ENCODE data around the gene KBTBD2. TPM values are rescaled to one million over a fixed set of nuclear protein-coding genes. Genes with fewer than 3 reads are reported as not detected.
"Not testable (repeated sequence)": the region's sequence is repeated elsewhere in the genome, so short reads cannot be mapped to it uniquely, and the experiment has no call there.

KBTBD2 gene
- polyA plus RNA-seq, 2 donors = 12.1 to 12.5 TPM

DNA sequence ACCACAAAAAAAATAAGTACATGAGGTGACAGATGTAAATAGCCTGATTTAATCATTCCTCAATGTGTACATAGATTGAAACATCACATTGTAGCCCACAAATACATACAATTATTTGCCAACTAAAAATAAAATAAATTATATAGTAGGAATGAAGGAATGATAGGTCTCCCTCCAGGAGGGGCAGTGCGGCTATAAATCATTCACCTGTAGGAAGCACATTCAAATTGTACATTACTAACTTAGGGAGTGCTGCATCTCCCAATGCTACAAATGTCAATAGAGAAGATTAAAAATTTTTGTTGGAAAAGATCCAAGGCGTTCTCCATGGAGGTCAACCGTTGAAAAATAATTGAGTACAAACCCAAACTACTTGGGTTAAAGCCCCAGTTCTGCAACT lies 4.2 kb downstream of the KBTBD2 start:
- no peaks in the 10 kb centered on the region for H3K4me1 ChIP-seq (ENCODE audit: control insufficient read depth in 2 of 2, insufficient read depth in 2 of 2, low read length in 1 of 2)
- no peaks in the 10 kb centered on the region for H3K27me3 ChIP-seq (ENCODE audit: control insufficient read depth in 1 of 2, insufficient read depth in 2 of 2, low read length in 2 of 2)
- H3K4me3 ChIP-seq (ENCODE audit: low read depth in 1 of 2, low read length in 2 of 2) = no peak overlapping the region
- no peaks in the 10 kb centered on the region for H3K9me3 ChIP-seq (ENCODE audit: control insufficient read depth in 2 of 2, insufficient read depth in 1 of 2, low read depth in 1 of 2, low read length in 1 of 2)
- WGBS, 2 donors = 53 to 59% methylated on average over 3 of the region's 3 CpGs
- H3K36me3 ChIP-seq (ENCODE audit: control insufficient read depth in 2 of 2, insufficient read depth in 2 of 2, low read length in 1 of 2) = no peaks in the 10 kb centered on the region
- no peak overlapping the region for H3K27ac ChIP-seq (ENCODE audit: low read depth in 2 of 2, low read length in 1 of 2)

DNA sequence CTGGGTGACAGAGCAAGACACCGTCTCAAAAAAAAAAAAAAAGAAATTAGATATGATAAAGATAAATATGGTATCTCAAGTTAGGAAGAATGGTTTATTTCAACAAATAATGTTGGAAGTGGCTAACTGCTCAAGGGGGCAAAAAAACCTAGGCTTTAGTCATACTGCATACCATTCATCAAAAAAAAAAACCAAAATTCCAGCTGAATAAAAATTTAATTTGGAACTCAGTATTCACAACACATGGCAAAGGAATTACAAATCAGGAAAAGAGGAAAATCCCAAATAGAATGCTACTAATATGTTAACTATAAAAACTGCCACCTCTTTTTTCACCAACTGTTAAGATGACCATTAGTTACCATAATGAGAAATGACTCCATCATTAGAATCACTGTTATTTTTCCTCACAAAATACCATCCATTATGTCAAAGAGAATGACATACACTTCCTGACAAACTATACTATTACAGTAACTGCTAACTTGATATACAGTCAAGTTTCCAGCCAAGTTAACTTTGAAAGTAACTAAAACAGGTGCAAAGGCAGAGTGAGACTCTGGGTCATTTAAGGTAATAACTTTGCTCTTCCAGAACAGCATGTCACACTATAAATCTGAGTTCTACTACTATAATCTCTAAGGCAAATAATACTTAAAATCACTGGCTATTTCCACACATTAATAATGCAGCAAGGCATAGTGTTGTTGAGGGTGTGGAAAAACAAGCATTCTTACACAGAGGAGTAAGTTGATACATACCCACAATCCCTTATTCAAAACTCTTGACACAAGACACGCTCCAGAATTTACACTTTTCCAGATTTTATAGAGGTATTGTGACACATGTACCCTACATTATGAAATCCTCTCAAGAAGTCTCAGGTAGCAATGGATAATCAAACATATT lies 10.2 kb downstream of the KBTBD2 start:
- H3K27ac ChIP-seq (ENCODE audit: low read depth in 2 of 2, low read length in 1 of 2) = no peak overlapping the region

DNA sequence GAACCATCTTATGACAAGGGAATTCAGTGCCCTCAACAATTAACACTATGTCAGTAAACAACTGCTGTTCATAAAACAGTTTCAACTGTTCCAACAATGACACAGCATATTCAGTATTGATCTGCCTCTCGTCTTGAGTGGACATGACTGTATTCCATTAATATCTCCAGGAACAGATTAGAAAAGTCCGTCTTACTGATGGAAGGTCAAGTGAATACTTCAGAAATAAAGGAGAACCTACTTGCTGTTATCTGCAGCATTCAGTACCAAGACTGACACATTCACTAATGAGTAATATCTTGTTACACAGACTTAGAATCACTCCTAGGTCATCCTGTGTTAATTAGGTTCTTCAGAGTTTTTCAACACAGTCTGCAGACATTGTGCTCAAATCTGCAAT lies 12.1 kb downstream of the KBTBD2 start:
- no peaks in the 10 kb centered on the region for H3K27me3 ChIP-seq (ENCODE audit: control insufficient read depth in 1 of 2, insufficient read depth in 2 of 2, low read length in 2 of 2)
- no peak overlapping the region for H3K27ac ChIP-seq (ENCODE audit: low read depth in 2 of 2, low read length in 1 of 2)
- no peaks in the 10 kb centered on the region for H3K36me3 ChIP-seq (ENCODE audit: control insufficient read depth in 2 of 2, insufficient read depth in 2 of 2, low read length in 1 of 2)
- H3K4me3 ChIP-seq (ENCODE audit: low read depth in 1 of 2, low read length in 2 of 2) = no peak overlapping the region
- whole genome bisulfite sequencing, 2 donors = 41 to 51% methylated on average over 2 of the region's 2 CpGs
- no peaks in the 10 kb centered on the region for H3K9me3 ChIP-seq (ENCODE audit: control insufficient read depth in 2 of 2, insufficient read depth in 1 of 2, low read depth in 1 of 2, low read length in 1 of 2)
- H3K4me1 ChIP-seq (ENCODE audit: control insufficient read depth in 2 of 2, insufficient read depth in 2 of 2, low read length in 1 of 2) = no peaks in the 10 kb centered on the region

More for the DNA sequence above, 10.2 kb downstream of the KBTBD2 start:
- H3K36me3 ChIP-seq (ENCODE audit: control insufficient read depth in 2 of 2, insufficient read depth in 2 of 2, low read length in 1 of 2) = no peaks in the 10 kb centered on the region
- no peaks in the 10 kb centered on the region for H3K27me3 ChIP-seq (ENCODE audit: control insufficient read depth in 1 of 2, insufficient read depth in 2 of 2, low read length in 2 of 2)
- WGBS, 2 donors = 71 to 79% methylated on average over 2 of the region's 2 CpGs
- H3K4me3 ChIP-seq (ENCODE audit: low read depth in 1 of 2, low read length in 2 of 2) = no peak overlapping the region
- H3K4me1 ChIP-seq (ENCODE audit: control insufficient read depth in 2 of 2, insufficient read depth in 2 of 2, low read length in 1 of 2) = no peaks in the 10 kb centered on the region
- no peaks in the 10 kb centered on the region for H3K9me3 ChIP-seq (ENCODE audit: control insufficient read depth in 2 of 2, insufficient read depth in 1 of 2, low read depth in 1 of 2, low read length in 1 of 2)

- 84 to 92% methylated on average over 8 of the region's 8 CpGs for WGBS, 2 donors
- H3K4me1 ChIP-seq (ENCODE audit: control insufficient read depth in 2 of 2, insufficient read depth in 2 of 2, low read length in 1 of 2); H3K36me3 ChIP-seq (ENCODE audit: control insufficient read depth in 2 of 2, insufficient read depth in 2 of 2, low read length in 1 of 2); H3K9me3 ChIP-seq (ENCODE audit: control insufficient read depth in 2 of 2, insufficient read depth in 1 of 2, low read depth in 1 of 2, low read length in 1 of 2); H3K27ac ChIP-seq (ENCODE audit: low read depth in 2 of 2, low read length in 1 of 2); H3K27me3 ChIP-seq (ENCODE audit: control insufficient read depth in 1 of 2, insufficient read depth in 2 of 2, low read length in 2 of 2); H3K4me3 ChIP-seq (ENCODE audit: low read depth in 1 of 2, low read length in 2 of 2): not testable (repeated sequence)
Observed at GRCh38 chr7:32878023-32878422, 13.5 kb downstream of the KBTBD2 start.

GRCh38 chr7:32872421-32872820 lies 19.1 kb downstream of the KBTBD2 start:
- no peaks in the 10 kb centered on the region for H3K4me1 ChIP-seq (ENCODE audit: control insufficient read depth in 2 of 2, insufficient read depth in 2 of 2, low read length in 1 of 2)
- H3K9me3 ChIP-seq (ENCODE audit: control insufficient read depth in 2 of 2, insufficient read depth in 1 of 2, low read depth in 1 of 2, low read length in 1 of 2) = no peaks in the 10 kb centered on the region
- H3K36me3 ChIP-seq (ENCODE audit: control insufficient read depth in 2 of 2, insufficient read depth in 2 of 2, low read length in 1 of 2) = peaks cover 5 to 7% of the 10 kb centered on the region in 2 donors
- no peak overlapping the region for H3K4me3 ChIP-seq (ENCODE audit: low read depth in 1 of 2, low read length in 2 of 2)
- H3K27me3 ChIP-seq (ENCODE audit: control insufficient read depth in 1 of 2, insufficient read depth in 2 of 2, low read length in 2 of 2) = no peaks in the 10 kb centered on the region
- no peak overlapping the region for H3K27ac ChIP-seq (ENCODE audit: low read depth in 2 of 2, low read length in 1 of 2)
- 78 to 85% methylated on average over 2 of the region's 2 CpGs for WGBS, 2 donors

- Histone ChIP-seq H3K4me3 (ENCODE audit: low read depth in 1 of 2, low read length in 2 of 2) (no peak overlapping the region), H3K9me3 (ENCODE audit: control insufficient read depth in 2 of 2, insufficient read depth in 1 of 2, low read depth in 1 of 2, low read length in 1 of 2) (no peaks in the 10 kb centered on the region), H3K4me1 (ENCODE audit: control insufficient read depth in 2 of 2, insufficient read depth in 2 of 2, low read length in 1 of 2) (no peaks in the 10 kb centered on the region), H3K36me3 (ENCODE audit: control insufficient read depth in 2 of 2, insufficient read depth in 2 of 2, low read length in 1 of 2) (peaks cover 5 to 7% of the 10 kb centered on the region in 2 donors), H3K27ac (ENCODE audit: low read depth in 2 of 2, low read length in 1 of 2) (no peak overlapping the region), H3K27me3 (ENCODE audit: control insufficient read depth in 1 of 2, insufficient read depth in 2 of 2, low read length in 2 of 2) (no peaks in the 10 kb centered on the region)
- WGBS, 2 donors = 57 to 60% methylated on average over 4 of the region's 4 CpGs
Observed at GRCh38 chr7:32871624-32872371, 19.8 kb downstream of the KBTBD2 start.

- peaks cover 5 to 7% of the 10 kb centered on the region in 2 donors for H3K36me3 ChIP-seq (ENCODE audit: control insufficient read depth in 2 of 2, insufficient read depth in 2 of 2, low read length in 1 of 2)
- no peaks in the 10 kb centered on the region for H3K27me3 ChIP-seq (ENCODE audit: control insufficient read depth in 1 of 2, insufficient read depth in 2 of 2, low read length in 2 of 2)
- no peak overlapping the region for H3K27ac ChIP-seq (ENCODE audit: low read depth in 2 of 2, low read length in 1 of 2)
- WGBS, 2 donors = 93 to 97% methylated on average over 3 of the region's 3 CpGs
- H3K4me1 ChIP-seq (ENCODE audit: control insufficient read depth in 2 of 2, insufficient read depth in 2 of 2, low read length in 1 of 2) = no peaks in the 10 kb centered on the region
- H3K9me3 ChIP-seq (ENCODE audit: control insufficient read depth in 2 of 2, insufficient read depth in 1 of 2, low read depth in 1 of 2, low read length in 1 of 2) = no peaks in the 10 kb centered on the region
- H3K4me3 ChIP-seq (ENCODE audit: low read depth in 1 of 2, low read length in 2 of 2) = no peak overlapping the region
Observed at GRCh38 chr7:32870298-32870697, 21.3 kb downstream of the KBTBD2 start.

GRCh38 chr7:32869716-32870115 lies 21.8 kb downstream of the KBTBD2 start:
- Histone ChIP-seq H3K4me1 (ENCODE audit: control insufficient read depth in 2 of 2, insufficient read depth in 2 of 2, low read length in 1 of 2) (no peaks in the 10 kb centered on the region), H3K27me3 (ENCODE audit: control insufficient read depth in 1 of 2, insufficient read depth in 2 of 2, low read length in 2 of 2) (no peaks in the 10 kb centered on the region), H3K27ac (ENCODE audit: low read depth in 2 of 2, low read length in 1 of 2) (no peak overlapping the region), H3K4me3 (ENCODE audit: low read depth in 1 of 2, low read length in 2 of 2) (no peak overlapping the region), H3K36me3 (ENCODE audit: control insufficient read depth in 2 of 2, insufficient read depth in 2 of 2, low read length in 1 of 2) (peaks cover 5 to 7% of the 10 kb centered on the region in 2 donors), H3K9me3 (ENCODE audit: control insufficient read depth in 2 of 2, insufficient read depth in 1 of 2, low read depth in 1 of 2, low read length in 1 of 2) (no peaks in the 10 kb centered on the region)
- 97 to 98% methylated on average over 7 of the region's 7 CpGs for WGBS, 2 donors

- no peaks in the 10 kb centered on the region for H3K9me3 ChIP-seq (ENCODE audit: control insufficient read depth in 2 of 2, insufficient read depth in 1 of 2, low read depth in 1 of 2, low read length in 1 of 2)
- H3K27me3 ChIP-seq (ENCODE audit: control insufficient read depth in 1 of 2, insufficient read depth in 2 of 2, low read length in 2 of 2) = no peaks in the 10 kb centered on the region
- WGBS, 2 donors = 83 to 95% methylated on average over 4 of the region's 4 CpGs
- H3K36me3 ChIP-seq (ENCODE audit: control insufficient read depth in 2 of 2, insufficient read depth in 2 of 2, low read length in 1 of 2) = peaks cover 5 to 7% of the 10 kb centered on the region in 2 donors
- no peaks in the 10 kb centered on the region for H3K4me1 ChIP-seq (ENCODE audit: control insufficient read depth in 2 of 2, insufficient read depth in 2 of 2, low read length in 1 of 2)
- H3K4me3 ChIP-seq (ENCODE audit: low read depth in 1 of 2, low read length in 2 of 2) = no peak overlapping the region
- H3K27ac ChIP-seq (ENCODE audit: low read depth in 2 of 2, low read length in 1 of 2) = no peak overlapping the region
Observed at GRCh38 chr7:32868116-32868515, 23.4 kb downstream of the KBTBD2 start.
